GM21825 (cell line): Measurements from ENCODE around the gene MAPK12.

ENCODE experiments used
- ATAC-seq: cut with Tn5 transposase; IDR thresholded peaks from one replicate; pipeline ENCODE4 v1.9.1; 2021; ENCODE audit warnings: mild to moderate bottlenecking, moderate library complexity; ENCODE audit not compliant: unreplicated experiment

MAPK12 gene

DNA sequence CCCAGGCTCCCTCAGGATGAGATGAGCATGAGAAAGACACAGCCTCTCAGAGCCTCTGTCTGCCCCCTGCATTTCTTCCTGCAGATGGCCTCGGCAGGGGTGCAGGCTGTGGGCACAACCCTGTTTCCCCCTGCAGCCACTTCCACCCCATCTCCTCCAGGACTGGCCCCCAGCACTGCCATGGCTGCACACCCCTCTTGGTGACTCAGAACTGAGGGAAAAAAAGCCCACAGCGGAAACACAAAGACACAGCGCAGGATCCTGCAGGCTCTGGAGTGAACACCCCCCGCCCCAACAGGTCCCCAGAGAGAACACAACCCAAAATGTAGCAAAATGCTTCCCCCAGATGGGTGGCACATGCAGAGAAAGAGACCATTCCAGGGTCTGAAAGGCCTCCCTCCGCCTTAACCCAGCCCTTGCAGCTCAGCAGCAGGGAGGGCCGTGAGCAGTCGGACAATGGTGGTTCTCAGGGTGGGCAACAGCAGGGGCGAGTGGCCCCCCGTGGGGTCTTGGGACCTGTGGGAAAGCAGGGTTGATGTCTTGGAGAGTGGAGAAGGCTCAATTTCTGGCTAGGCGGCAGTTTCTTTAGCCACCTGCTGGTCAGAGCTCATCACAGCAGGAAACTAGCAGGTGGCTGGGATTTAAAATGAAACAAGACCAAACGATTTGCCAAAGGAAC, 24.6 kb downstream of the MAPK12 start:
- ATAC-seq: no peak

DNA sequence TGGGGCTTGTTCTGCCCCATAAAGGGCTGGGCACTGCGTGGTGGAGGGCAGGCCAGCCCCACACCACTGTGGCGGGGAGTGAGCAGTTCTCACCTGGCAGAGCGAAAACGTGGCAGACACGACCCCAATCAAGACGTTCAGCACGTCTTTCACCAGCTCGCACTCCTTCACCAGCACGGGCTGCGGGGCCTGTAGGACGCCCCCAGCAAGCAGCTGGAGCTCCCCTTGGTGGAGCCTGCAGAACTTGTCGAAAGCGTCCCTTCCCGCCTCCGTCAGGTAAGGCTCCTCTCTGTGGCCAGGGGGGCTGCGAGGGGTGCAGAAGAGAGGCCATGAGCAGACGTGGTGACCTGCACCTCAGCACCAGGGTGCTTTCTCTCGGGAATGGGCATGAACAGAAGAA, 28.3 kb downstream of the MAPK12 start:
- no peak for ATAC-seq

DNA sequence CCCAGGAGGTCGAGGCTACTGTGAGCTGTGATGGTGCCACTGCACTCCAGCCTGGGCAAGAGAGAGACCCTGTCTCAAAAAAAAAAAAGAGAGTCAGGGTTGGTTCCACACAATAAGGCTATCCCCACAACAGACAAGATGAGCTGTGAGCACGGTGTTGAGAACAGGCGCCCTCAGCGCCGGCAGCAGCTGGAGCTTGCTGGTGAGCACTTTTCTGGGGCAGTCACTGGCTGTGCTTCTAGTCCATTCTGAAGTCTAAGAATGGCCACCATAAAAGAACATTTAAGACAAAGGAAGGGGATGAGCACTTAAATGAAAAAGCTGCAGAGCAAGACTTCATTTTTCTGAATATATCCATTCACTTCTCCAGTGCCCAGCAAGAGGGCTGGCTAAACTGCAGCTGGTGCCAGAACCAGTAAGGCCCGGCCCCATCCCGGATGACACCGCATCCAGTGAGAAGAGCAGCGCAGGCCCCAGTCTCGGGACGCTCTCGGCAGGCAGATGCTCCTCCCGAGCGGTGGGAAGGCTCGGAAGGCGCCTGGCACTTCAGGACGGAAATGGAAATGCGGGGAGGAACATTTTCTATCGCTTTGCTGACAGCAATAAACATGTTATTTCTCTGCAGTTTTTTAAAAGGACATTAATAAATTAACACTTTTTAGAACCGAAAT, 28.9 kb downstream of the MAPK12 start:
- no peak for ATAC-seq

DNA sequence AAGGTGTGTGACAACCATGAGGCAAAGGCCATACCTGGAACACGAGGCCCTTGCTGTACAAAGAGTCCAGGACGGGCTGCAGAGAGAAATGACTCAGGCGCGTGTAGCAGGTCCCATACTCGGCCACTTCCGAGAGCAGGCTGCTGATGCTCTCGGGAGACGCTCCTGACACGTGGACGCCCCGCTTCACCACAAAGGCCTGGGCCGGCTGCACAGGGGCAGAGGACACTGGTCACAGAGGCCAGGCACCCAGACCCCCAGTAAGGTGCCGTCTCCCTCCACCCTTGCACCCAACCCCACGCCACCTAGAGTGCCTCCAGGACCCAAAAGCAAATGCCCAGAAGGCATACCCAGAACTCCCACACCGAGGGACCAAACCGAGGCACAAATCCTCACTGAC, 32.1 kb downstream of the MAPK12 start:
- ATAC-seq: no peak

DNA sequence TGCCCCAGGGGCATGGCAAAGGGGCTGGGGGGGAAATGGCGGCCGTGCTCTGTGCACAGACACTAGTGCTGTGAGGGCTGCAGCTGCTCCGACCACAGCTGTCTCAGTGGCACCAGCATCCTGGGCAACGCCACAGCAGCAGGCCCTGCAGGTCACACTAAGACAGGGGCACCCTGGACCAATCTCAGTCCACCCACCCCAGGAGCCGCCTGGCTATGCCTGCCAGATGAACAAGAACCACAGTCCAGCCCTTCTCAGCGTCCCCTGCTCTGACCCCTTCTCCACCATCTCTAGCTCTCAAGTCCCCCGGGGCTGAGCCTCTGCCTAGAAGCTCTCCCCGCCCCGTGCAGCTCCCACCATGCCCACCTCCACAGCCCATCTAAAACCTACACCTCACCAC, 33.1 kb downstream of the MAPK12 start:
- no peak for ATAC-seq

DNA sequence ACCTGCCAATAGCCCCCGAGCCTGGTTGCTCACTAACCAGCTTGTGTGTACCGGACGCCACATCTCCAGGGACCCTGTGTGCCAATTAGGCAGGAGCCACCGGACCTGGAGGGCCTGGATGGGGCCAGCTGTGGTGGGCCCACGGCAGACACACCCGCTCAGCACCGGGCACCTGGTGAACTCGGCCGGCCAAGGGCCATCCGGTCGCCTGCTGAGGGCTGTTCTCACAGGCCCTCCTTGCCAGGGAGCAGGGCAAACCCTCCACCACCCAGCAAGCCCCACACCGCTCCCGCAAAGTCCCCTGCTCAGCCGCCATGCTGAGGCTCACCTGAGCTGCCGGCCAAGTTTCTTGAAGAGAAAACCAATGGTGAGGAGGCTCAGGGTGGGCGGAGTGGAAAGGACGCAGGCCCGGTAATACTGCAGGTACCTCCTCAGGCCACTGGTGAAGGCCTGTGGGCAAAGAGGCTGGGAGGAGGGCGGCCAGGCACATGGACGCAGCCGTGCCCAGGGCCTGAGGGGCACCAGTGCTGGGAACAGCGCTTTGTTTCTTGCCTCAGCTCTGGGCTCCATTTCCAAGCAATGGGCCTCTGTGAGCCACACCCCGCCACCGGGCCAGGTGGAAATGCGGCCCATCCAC, 33.8 kb downstream of the MAPK12 start:
- ATAC-seq: no peak

DNA sequence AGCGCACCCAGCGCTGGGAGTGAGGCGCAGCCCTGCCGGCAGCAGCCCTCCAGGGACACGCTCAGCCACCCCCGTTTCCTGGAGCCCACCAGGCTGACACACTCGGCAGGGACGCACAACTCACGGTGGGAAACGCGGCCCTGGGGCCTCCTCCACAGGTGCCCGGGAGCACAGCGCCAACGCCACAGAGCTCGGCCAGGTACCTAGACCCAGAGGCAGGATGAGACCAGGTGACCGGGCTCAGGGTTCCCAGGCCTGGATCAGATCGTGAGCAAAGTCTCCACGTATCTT, 34.7 kb downstream of the MAPK12 start:
- no peak for ATAC-seq

DNA sequence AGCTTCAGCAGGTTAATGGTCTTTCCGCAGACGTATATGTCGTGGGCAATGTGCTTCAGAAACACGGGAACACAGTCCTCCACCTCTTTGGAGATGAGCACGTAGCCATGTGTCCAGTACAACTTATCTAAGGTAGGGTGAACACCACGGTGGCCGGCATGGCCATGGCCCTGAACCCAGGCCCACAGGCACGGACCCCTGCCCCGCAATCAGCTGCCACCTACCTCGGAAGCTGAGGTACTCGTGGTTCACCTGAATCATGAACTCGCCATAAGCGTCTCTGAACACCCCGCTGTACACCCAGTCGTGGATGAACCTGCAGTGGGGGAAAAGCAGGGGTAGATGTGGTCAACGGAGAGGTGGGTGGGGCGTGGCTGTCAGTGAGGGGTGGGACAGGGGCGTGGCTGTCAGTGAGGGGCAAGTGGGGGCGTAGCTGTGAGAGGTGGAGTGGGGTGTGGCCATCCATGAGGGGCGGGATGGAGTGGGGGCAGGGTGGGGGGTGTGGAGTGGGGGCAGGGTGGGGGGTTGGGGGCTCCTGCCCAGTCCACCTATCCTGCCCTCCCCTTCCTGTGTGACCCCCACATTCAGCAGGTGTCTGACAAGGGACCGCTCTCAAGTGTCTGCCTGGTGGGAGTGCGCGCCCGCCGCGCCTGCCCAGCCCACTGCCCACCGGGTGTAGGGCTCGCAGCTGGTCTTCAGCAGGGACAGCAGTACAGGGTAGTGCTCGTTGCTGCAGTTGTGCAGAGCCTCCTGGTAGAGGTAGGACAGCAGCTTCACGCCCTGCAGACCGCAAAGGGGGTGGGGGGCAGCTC, 35.2 kb downstream of the MAPK12 start:
- no peak for ATAC-seq

DNA sequence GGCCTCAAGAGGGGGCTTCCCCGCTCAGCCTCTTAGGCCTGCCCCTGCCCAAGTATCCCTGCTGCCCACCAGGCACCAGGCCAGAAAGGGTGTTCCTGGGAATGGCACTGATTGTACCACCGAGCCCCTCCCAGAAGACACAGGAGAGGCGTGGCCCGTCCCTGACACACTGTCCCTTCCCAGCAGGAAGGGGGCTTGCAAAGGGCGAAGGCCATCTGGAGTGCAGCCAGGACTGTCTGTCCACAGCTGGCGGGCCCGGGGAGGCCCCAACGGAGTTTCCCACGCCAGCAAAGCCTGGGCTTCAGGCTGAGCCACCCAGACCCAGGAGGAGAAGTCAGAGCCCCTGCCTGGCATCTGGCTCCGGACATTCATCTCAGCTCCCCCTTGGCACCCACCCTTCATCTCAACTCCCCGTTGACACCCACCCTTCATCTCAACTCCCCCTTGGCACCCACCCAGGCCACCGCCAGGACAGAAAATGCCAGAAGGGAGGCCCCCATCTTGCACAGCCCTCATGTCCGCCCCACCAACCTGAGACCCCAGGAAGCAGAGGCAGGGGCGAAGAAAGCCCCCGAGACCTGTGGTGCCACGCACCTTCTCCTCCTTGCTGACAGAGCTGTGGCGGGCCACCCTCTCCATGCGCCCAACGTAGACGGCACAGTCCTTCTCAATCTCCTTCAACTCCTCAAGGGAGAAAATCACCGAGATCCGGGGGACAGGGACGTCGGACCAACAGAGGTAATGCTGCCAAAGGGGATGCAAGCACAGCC, 36.1 kb downstream of the MAPK12 start:
- ATAC-seq: no peak

DNA sequence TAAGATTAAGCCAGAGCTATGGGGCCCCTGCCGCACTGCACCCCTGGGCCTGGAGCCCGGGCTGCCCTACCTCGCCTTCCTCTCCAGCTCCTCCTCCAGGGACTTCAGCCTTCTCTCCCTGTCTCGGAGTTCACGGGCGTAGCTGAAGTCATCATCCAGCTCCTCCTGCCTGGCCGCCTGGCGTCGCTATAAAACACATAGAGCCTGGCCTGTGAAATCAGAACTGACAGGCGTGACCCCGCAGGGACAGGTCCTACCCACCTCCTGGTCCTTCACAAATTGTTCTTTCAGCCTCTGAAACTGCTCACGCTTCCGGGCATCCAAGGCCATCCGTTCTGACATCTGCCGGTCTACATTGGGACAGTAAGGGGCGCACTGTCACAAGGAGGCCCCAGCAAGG, 37.4 kb downstream of the MAPK12 start:
- no peak for ATAC-seq

DNA sequence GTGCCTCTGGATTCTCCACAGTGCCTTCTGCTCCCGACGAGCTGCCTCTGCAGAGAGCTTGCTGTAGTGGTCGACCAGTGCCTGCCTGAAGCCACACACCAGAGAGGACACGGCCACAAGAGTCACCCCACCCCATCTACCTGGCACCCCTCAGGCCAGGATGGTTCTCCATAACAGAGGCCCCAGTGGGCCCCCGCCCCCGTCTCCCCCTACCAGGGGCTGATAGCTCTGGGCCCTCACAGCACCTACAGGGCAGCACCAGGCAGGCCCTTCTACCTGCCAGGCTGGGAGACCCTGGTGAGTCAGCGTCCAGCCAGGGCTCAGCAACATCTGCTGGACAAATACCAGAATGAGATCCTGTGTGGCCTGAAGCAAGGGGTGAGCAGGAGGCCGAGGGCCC, 39.0 kb downstream of the MAPK12 start:
- ATAC-seq: no peak

DNA sequence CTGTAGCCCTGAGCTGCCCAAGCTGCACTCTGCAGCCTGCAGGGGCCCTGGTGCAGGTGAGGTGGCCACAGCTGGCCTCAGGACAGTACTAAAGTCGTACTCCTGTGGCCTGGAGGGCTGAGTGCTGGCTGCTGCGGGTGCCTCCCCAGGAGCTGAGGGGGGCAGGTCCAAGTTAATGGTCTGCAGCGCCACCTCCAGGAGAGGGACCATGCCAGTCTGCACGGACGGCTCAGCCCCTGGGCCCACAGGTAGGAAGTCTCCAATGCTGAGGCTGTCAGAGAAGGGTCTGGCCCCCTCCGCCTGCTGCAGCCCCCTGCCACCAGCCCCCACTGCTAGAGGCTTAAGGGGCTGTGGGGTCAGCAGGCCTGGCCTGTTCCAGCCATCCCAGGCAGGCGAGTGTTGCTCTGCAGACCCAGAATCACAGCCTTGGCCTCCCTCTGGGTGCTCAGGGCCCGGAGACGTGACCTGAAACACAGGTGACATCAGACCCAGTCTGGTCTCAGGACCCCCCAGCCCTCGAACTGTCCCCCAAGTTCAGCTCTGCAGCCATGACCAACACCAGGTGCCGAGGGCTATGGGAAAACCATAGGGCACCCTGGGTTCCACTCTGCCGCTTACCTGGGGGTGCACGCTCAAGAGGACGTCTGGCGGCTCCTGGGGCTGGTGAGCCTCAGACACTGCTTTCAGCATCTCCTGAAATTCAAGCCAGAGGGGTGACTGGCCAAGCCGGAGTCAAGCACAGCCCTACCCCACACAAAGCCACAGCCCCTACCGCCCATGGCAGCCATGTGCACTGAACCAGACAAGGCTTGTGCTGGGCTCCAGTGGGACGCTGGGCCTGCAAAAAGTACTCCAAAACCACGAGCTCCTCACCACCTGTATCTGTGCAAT, 39.8 kb downstream of the MAPK12 start:
- no peak for ATAC-seq

DNA sequence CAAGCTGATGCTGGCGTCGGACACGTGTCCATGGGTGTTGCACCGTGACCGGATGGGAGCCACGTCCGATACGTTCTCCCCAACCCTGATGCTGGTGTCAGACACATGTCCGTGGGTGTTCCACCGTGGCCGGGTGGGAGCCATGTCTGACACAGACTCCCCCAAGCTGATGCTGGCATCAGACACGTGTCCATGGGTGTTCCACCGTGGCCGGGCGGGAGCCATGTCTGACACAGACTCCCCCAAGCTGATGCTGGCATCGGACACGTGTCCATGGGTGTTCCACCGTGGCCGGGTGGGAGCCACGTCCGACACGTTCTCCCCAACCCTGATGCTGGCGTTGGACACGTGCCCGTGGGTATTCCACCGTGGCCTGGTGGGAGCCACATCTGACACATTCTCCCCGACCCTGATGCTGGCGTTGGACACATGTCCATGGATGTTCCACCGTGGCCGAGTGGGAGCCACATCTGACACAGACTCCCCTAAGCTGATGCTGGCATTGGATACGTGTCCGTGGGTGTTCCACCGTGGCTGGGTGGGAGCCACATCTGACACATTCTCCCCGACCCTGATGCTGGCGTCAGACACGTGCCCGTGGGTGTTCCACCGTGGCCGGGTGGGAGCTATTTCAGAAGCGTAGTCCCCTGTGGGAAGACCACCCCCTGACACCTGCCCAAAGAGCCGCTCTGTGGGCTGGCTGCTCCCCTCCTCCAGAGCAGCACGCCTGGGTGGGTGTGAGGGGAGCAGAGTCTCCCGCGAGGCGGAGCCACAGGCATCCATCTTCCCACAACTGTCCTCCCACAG, 40.7 kb downstream of the MAPK12 start:
- ATAC-seq: no peak

DNA sequence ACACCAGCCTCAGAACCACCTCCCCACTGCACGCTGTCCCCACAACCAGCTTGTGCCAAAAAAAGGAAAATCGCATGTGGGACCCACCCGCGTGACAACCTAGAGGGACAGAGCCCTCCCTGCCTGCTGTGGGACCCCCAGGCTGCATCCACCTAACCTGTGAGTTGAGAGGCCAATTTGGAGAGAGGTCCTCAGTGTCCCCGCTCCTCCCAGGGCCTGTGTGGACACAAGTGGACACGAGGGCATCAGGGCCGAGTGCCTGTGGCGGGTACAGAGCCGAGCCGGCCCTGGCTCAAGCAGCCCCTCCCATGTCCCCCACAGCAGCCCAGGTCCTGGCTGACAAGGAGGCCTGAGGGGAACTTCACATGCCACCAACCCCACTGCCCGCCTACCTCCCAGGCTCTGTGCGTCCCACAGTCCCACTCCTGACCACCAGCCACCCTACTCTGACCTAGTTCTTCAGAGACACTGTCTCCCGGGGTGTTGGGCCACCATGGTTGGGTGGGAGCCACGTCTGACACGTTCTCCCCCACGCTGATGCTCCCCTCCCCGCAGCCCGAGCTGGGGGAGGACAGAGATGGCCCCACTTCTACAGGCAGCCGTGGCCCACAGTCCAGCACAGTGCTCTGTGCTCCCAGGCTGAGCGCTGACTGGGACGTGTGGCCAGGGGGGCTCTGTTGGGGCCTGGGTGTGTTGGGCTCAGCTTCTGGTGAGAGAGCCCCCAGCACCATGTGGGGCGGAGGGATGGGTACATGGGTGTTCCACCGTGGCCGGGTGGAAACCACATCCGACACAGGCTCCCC, 41.5 kb downstream of the MAPK12 start:
- ATAC-seq: no peak

DNA sequence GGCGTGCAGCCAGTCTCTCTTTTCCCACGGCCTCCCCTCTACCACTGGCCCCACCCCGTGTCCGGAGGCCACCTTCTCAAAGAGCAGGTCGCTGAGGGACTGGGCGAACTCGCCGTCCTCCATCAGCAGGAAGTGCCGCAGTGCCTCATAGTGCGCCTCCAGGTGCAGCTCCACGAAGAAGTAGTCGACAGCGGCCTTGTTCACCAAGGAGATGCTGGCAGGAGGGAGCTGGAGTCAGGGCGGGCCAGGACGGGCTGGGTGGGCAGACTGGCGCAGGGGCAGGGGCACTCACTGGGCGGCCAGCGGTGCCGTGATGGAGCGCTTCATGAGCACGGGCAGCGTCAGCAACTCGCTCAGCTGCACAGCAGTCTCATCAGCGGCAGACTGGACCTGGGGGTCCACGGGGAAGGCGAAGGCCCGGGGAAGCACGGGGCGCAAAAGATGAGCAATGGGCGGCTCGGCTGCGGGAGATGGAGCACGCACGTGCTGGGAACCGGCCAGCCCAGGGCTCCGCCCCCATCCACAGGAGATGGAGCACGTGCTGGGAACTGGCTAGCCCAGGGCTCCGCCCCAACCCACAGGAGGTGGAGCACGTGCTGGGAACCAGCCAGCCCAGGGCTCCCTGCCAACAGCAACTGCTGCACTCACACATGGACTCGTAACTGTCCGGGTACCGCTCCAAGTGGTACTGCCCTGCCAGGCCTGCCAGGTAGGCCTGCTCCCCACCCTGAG, 42.3 kb downstream of the MAPK12 start:
- no peak for ATAC-seq

DNA sequence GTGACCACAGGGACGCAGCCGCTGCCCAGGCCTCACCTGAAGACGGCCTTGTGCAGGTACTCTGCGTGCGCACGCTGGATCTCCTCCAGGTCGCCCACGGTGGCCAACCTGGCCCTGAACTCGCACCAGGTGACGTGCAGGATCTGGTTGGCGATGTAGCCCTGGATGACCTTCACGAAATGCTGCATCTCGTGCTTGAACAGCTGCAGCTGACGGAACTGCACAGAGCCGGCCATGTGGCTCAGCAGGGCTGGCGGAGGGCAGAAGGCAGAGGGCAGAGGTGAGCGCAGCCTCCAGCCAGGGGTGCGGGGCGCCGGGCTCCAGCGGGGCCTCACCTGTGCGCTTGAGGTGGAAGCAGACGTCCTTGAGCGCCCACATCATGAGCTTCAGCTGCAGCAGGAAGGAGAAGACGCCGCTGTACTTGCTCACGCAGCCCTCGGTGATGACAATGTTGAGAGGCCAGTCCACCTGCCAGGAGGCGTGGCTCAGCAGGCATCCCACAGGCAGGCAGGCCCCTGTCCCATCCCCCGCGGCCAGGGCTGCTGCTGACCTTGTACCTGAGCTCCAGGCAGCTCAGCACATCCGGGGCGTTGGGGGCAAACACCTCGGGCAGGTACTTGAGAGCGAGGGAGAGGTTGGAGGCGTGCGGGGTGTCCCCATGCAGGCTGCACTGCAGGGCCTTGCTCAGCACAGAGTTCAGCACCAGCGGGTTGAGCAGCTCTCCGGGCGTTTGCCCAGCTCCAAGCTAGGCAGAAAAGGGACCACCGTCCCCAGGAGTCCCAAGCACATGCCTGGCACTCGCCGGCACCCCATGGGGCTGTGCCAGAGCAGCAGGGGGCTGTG, 43.1 kb downstream of the MAPK12 start:
- ATAC-seq: no peak
